A549 (cell line): ENCODE measurements around the gene CD200R1L. TPM values are rescaled to one million over a fixed set of nuclear protein-coding genes. Genes with fewer than 3 reads are reported as not detected.
A peak's percentile ranks its signal among the peaks of the same experiment; 100 is the strongest.

Source experiments
- ATAC-seq, 2 experiments: fragments of 200-7000 bp in 1 of 2; fragments of >200 bp in 1 of 2; cut with Nextera tagmentation in 1 of 2; cut with Tn5 transposase in 1 of 2; 3 replicates each; pipeline versions ENCODE4 v1.8.0 to v1.9.1; 2018 to 2020; ENCODE audit warnings: mild to moderate bottlenecking in 1 of 2, moderate library complexity in 1 of 2
- CTCF ChIA-PET: fragments of 300-600 bp; sonication (Branson Sonifier 250); formaldehyde crosslinking; extraction: SDS; loops from one replicate; lab custom pipeline; 2021; ENCODE audit warnings: antibody characterized with exemption, inconsistent platforms; lab: Yijun Ruan, JAX
- POLR2A ChIA-PET: fragments of 350-600 bp; formaldehyde crosslinking; extraction: SDS; loops from one replicate; lab custom pipeline; 2021; ENCODE audit warnings: antibody characterized with exemption, inconsistent platforms; lab: Yijun Ruan, JAX
- DNase-seq, 2 experiments: peaks; one replicate each; pipeline versions ENCODE4 v3.0.0 to v3.0.0-alpha.2; 2011 to 2016; ENCODE audit warnings: low read depth in 1 of 2, low spot score in 1 of 2
- FAIRE-seq: peaks from 2 replicates; lab custom pipeline; 2011; peaks lifted over from hg19 to GRCh38; lab: Jason Lieb, UNC
- H3K27ac ChIP-seq, 2 experiments: fragments of >200 bp; sonication (Bioruptor Twin); formaldehyde crosslinking; 3 replicates each; pipeline ENCODE4 v1.5.1; 2016 to 2017
- H3K4me1 ChIP-seq: fragments of >200 bp; sonication (Bioruptor Twin); formaldehyde crosslinking; 3 replicates; pipeline ENCODE4 v1.6.1; 2016
- H3K4me2 ChIP-seq: fragments of >200 bp; sonication (Bioruptor Twin); formaldehyde crosslinking; 3 replicates; pipeline ENCODE4 v1.6.1; 2016
- H3K4me3 ChIP-seq: fragments of >200 bp; sonication (Bioruptor Twin); formaldehyde crosslinking; 3 replicates; pipeline ENCODE4 v1.5.1; 2016
- H3K9me3 ChIP-seq: fragments of >200 bp; sonication (Bioruptor Twin); formaldehyde crosslinking; 3 replicates; pipeline ENCODE4 v1.6.1; 2016
- BHLHE40 ChIP-seq: IDR thresholded peaks from 2 replicates; pipeline ENCODE4 v1.6.1; 2012; ENCODE audit warnings: low read depth, low read length, inconsistent platforms
- CBX8 ChIP-seq: fragments of 200-600 bp; sonication (generic); IDR thresholded peaks from 2 replicates; pipeline ENCODE4 v1.6.1; 2016
- CEBPB ChIP-seq, 2 experiments: fragments of >200 bp in 1 of 2; sonication (Bioruptor Twin) in 1 of 2; formaldehyde crosslinking in 1 of 2; IDR thresholded peaks; 2 replicates each; pipeline ENCODE4 v1.6.1; 2012 to 2016
- E2F6 ChIP-seq: IDR thresholded peaks from 2 replicates; pipeline ENCODE4 v1.6.1; 2012; ENCODE audit warnings: low read depth, borderline replicate concordance
- EHMT2 ChIP-seq: fragments of 200-600 bp; sonication (generic); IDR thresholded peaks from 2 replicates; pipeline ENCODE4 v1.6.1; 2016; ENCODE audit warnings: antibody characterized with exemption, low read depth, mild to moderate bottlenecking, moderate library complexity
- GATA3 ChIP-seq: IDR thresholded peaks from 2 replicates; pipeline ENCODE4 v1.6.1; 2012; ENCODE audit warnings: borderline replicate concordance
- HMGXB4 ChIP-seq: fragments of 250-450 bp; sonication (Bioruptor Pico); IDR thresholded peaks from 2 replicates; pipeline ENCODE4 v1.5.0; 2021; ENCODE audit warnings: mild to moderate bottlenecking, moderate library complexity, borderline replicate concordance
- HOXA7 ChIP-seq: fragments of 250-450 bp; sonication (Bioruptor Pico); IDR thresholded peaks from 2 replicates; pipeline ENCODE4 v1.5.0; 2020; ENCODE audit warnings: mild to moderate bottlenecking, moderate library complexity
- HOXB13 ChIP-seq: fragments of 250-450 bp; sonication (Bioruptor Pico); IDR thresholded peaks from 2 replicates; pipeline ENCODE4 v1.5.0; 2020; ENCODE audit warnings: low read depth, mild to moderate bottlenecking, moderate library complexity
- JUNB ChIP-seq: fragments of >200 bp; sonication (Bioruptor Twin); formaldehyde crosslinking; IDR thresholded peaks from 2 replicates; pipeline ENCODE4 v1.6.1; 2016
- KDM1A ChIP-seq: fragments of 200-600 bp; sonication (generic); IDR thresholded peaks from 2 replicates; pipeline ENCODE4 v1.6.1; 2016; ENCODE audit warnings: low read depth, mild to moderate bottlenecking
- MAZ ChIP-seq: fragments of 150-350 bp; IDR thresholded peaks from 2 replicates; pipeline ENCODE4 v1.6.1; 2014; ENCODE audit warnings: antibody characterized with exemption, low read depth, low read length, borderline replicate concordance
- NR3C1 ChIP-seq: fragments of >200 bp; sonication (Bioruptor Twin); formaldehyde crosslinking; IDR thresholded peaks from 3 replicates; pipeline ENCODE4 v1.6.1; 2017
- PHF8 ChIP-seq: fragments of 200-600 bp; sonication (generic); IDR thresholded peaks from 2 replicates; pipeline ENCODE4 v1.6.1; 2016; ENCODE audit warnings: low read depth, mild to moderate bottlenecking, antibody characterized with exemption, moderate library complexity, borderline replicate concordance
- POLR2A ChIP-seq: IDR thresholded peaks from 2 replicates; pipeline ENCODE4 v1.6.1; 2012; ENCODE audit warnings: mild to moderate bottlenecking, low read length
- POLR2AphosphoS2 ChIP-seq: conservative IDR thresholded peaks from 2 replicates; pipeline ENCODE4 v1.6.1; 2012; ENCODE audit warnings: low read length, improper control_type of control experiment, inconsistent platforms
- RARB ChIP-seq: fragments of 250-450 bp; sonication (Bioruptor Pico); IDR thresholded peaks from 2 replicates; pipeline ENCODE4 v1.8.0; 2021; ENCODE audit warnings: mild to moderate bottlenecking, moderate library complexity
- RFX5 ChIP-seq: fragments of 450-650 bp; IDR thresholded peaks from 2 replicates; pipeline ENCODE4 v1.7.1; 2014; ENCODE audit warnings: antibody characterized with exemption, mild to moderate bottlenecking, moderate library complexity
- SMC3 ChIP-seq: fragments of >200 bp; sonication (Bioruptor Twin); formaldehyde crosslinking; IDR thresholded peaks from 3 replicates; pipeline ENCODE4 v1.6.1; 2018; ENCODE audit warnings: inconsistent platforms
- SREBF2 ChIP-seq: fragments of 450-650 bp; IDR thresholded peaks from 2 replicates; pipeline ENCODE4 v1.6.1; 2014; ENCODE audit warnings: mild to moderate bottlenecking, moderate library complexity
- WGBS: methylation state at CpG from one replicate; pipeline ENCODE4 v1.1.6; 2017; ENCODE audit errors: missing lambda C conversion rate; 5-methylcytosine and 5-hydroxymethylcytosine counted together
- polyA plus RNA-seq, 4 experiments: library from polyadenylated mRNA; depleted of rRNA in 3 of 4; stranded (reverse); fragments of >200 nt; fragmentation: RNase III in 1 of 4; extraction: RNeasy Plus Mini Kit Qiagen cat#74134 plus additional on column Dnase treatment in 1 of 4; gene quantifications; 2 replicates in 3 of 4; 3 replicates in 1 of 4; pipeline ENCODE4 v1.2.3, GENCODE V29; 2011 to 2017
- TF ChIP-seq, protein P1 (sequence below): fragments of 200-600 bp; sonication (generic); IDR thresholded peaks from 2 replicates; pipeline ENCODE4 v1.6.1; 2016; ENCODE audit warnings: antibody characterized with exemption, mild to moderate bottlenecking, moderate library complexity
- TF ChIP-seq, protein P2 (sequence below): fragments of 250-450 bp; sonication (Bioruptor Pico); IDR thresholded peaks from 2 replicates; pipeline ENCODE4 v1.5.0; 2020; ENCODE audit warnings: low read depth, mild to moderate bottlenecking, moderate library complexity

Gene CD200R1L
- polyA plus RNA-seq, 2 of the 4 experiments (the other 2 are of a cell fraction), result 0.10 TPM; not detected in 1

DNA sequence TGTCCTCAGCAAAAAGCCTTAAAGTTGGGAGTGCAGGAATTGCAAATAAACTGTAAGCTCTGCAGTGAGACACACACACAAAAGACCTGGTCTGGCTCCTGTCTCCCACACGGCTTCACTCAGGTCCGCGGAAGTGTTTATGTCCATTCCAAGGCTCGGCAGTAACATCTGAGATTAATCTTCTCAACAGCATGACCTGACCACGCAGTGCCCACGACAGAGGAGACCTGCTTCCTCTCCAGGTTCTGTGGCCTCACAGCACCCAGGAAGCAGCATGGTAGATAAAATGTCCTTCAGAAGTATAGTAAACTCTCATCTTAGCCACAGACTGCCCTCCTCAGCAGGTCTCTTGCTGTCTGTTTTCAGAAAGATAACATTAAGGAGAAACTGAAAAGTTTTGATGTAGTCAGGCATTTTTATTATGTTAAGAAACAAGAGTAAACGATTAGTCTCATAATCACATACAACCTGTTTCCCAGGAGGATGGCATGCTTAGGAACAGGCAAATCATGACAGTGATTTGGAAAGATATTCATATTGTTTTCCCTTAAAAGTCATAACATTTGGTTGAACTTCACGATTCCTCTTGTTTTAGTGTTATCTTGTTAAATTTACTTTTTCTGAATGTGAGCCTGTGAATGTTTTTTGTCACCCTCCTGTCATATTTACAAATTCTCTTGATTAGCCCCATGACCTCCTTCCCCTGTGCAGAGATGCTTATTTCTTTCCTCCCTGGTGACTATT is 34.6 kb downstream of the CD200R1L start (continued):
- TF ChIP-seq, protein P1, sequence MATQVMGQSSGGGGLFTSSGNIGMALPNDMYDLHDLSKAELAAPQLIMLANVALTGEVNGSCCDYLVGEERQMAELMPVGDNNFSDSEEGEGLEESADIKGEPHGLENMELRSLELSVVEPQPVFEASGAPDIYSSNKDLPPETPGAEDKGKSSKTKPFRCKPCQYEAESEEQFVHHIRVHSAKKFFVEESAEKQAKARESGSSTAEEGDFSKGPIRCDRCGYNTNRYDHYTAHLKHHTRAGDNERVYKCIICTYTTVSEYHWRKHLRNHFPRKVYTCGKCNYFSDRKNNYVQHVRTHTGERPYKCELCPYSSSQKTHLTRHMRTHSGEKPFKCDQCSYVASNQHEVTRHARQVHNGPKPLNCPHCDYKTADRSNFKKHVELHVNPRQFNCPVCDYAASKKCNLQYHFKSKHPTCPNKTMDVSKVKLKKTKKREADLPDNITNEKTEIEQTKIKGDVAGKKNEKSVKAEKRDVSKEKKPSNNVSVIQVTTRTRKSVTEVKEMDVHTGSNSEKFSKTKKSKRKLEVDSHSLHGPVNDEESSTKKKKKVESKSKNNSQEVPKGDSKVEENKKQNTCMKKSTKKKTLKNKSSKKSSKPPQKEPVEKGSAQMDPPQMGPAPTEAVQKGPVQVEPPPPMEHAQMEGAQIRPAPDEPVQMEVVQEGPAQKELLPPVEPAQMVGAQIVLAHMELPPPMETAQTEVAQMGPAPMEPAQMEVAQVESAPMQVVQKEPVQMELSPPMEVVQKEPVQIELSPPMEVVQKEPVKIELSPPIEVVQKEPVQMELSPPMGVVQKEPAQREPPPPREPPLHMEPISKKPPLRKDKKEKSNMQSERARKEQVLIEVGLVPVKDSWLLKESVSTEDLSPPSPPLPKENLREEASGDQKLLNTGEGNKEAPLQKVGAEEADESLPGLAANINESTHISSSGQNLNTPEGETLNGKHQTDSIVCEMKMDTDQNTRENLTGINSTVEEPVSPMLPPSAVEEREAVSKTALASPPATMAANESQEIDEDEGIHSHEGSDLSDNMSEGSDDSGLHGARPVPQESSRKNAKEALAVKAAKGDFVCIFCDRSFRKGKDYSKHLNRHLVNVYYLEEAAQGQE, result no peak
- TF ChIP-seq HOXA7 (CRISPR knock-in tag), result no peak
- TF ChIP-seq MAZ, result no peak
- TF ChIP-seq POLR2AphosphoS2, result no peak
- no peak for TF ChIP-seq EHMT2
- TF ChIP-seq PHF8, result no peak
- no peak for TF ChIP-seq CEBPB (IDR thresholded peaks at IDR 0.05)
- no peak for TF ChIP-seq GATA3
- no peak for TF ChIP-seq E2F6
- TF ChIP-seq HOXB13 (CRISPR knock-in tag), result no peak

DNA sequence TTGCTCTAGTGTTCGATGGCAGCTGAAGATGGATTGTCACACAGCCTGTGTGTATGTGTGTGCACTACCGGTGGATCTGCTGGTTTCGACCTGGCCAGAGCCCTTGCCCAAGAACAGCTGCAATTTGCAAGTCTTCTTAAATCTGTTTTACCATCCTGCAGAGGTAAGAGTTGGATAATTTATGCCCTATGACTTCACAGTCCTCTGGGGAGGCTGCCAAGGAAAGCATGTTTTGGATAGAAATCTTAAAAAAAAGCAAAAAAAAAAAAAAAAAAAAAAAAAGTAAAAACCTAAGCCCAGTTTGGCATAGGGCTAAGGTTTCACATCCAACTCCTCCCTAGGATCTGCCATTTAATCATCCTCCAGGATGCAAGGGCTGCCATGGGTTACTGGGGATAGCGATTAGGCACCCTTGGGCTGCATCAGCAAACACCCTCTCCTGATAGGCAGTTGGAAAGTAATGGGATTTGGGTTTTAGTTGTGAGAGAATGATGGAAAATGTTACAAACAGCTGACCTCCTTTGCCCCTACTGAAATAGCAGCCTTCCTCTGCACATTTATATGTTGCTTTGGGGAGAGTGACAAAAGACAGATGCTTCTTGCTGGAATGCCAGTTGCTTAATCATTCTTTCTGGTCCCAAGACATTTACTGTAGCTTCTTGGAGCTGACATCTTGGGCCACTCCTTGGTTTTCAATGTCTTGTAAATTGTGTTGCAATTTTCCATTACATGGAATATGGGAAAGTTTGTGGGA is 35.4 kb downstream of the CD200R1L start:
- no peaks in the 10 kb centered on the region for H3K9me3 ChIP-seq
- no peak overlapping the region for H3K4me2 ChIP-seq
- peak overlapping the region; percentile 79 to 82 for H3K27ac ChIP-seq
- CTCF ChIA-PET, result interaction anchor here (1.1 to 7.3 kb wide), 5 partner anchors 9 to 168 kb away, joined by 3 to 147 read pairs (median 6); partner anchors contain the start of gene CCDC80
- H3K4me1 ChIP-seq, result peaks cover 35% of the 10 kb centered on the region
- WGBS, result 96% methylated on average over 4 of the region's 4 CpGs
- DNase-seq (no peak), ATAC-seq (no peak; a peak in 1 of 6 replicates), FAIRE-seq (no peak)
- POLR2A ChIA-PET, result interaction anchor here (1.5 kb wide), 2 partner anchors 37 to 170 kb away, joined by 3 to 4 read pairs; no protein-coding TSS in a partner anchor
- TF ChIP-seq CEBPB (IDR thresholded peaks at IDR 0.05) (peak in 1 of 2 experiments; percentile 10; a peak in 1 of 4 replicates), RFX5 (no peak), POLR2AphosphoS2 (no peak)
- H3K4me3 ChIP-seq, result no peak overlapping the region

DNA sequence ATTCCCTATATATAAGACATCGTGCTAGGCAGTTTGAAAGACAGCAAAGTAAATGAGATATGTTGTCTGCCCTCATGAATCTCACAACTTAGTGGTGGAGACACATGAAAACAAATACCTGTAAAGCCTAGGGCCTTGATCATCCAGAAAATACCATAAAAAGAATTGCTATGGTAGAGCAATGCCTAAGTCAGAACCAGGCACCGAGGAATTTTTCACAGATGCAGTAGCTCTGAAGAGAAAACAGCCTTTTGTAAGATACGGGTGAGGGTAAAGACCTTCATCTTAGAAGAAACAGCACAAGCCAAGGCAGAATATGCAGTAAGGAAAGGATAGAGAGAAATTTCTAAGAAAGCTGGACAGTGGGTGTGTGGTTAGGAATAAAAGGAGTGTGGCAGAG is 36.1 kb downstream of the CD200R1L start:
- peaks cover 35% of the 10 kb centered on the region for H3K4me1 ChIP-seq
- ChIA-PET POLR2A (interaction anchor here (1.5 kb wide), 1 partner anchor 36 kb away, joined by 4 read pairs; no protein-coding TSS in a partner anchor), CTCF (interaction anchor here (1.1 to 7.3 kb wide), 5 partner anchors 8 to 167 kb away, joined by 3 to 147 read pairs (median 6); partner anchors contain the start of gene CCDC80)
- H3K9me3 ChIP-seq, result no peaks in the 10 kb centered on the region
- FAIRE-seq (no peak), DNase-seq (no peak), ATAC-seq (no peak)
- H3K4me2 ChIP-seq, result no peak overlapping the region
- WGBS, result 88% methylated on average over 3 of the region's 3 CpGs
- no peak overlapping the region for H3K4me3 ChIP-seq
- peak overlapping the region; percentile 79 to 82; a peak in 5 of 6 replicates for H3K27ac ChIP-seq
- TF ChIP-seq SREBF2 (no peak), JUNB (no peak), POLR2AphosphoS2 (no peak), KDM1A (no peak), BHLHE40 (no peak), CBX8 (no peak), RARB (CRISPR knock-in tag) (no peak), HMGXB4 (CRISPR knock-in tag) (no peak), NR3C1 (no peak), POLR2A (no peak), SMC3 (no peak)
- TF ChIP-seq, protein P2, sequence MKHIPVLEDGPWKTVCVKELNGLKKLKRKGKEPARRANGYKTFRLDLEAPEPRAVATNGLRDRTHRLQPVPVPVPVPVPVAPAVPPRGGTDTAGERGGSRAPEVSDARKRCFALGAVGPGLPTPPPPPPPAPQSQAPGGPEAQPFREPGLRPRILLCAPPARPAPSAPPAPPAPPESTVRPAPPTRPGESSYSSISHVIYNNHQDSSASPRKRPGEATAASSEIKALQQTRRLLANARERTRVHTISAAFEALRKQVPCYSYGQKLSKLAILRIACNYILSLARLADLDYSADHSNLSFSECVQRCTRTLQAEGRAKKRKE, result no peak
- TF ChIP-seq, protein P1, result no peak
